Epidermal melanocyte (primary cell): ENCODE results near the gene GTF2E1.
A peak's percentile ranks its signal among the peaks of the same experiment; 100 is the strongest.
"Not testable (repeated sequence)": the region's sequence is repeated elsewhere in the genome, so short reads cannot be mapped to it uniquely, and the experiment has no call there.

ENCODE experiments used
- DNase-seq: peaks from one replicate; pipeline ENCODE4 v3.0.0; 2011; ENCODE audit warnings: low spot score; ENCODE audit not compliant: insufficient read length

GTF2E1 gene

GRCh38 chr3:120753810-120754209, 11.3 kb downstream of the GTF2E1 start:
- no peak for DNase-seq

GRCh38 chr3:120756061-120756460, 13.5 kb downstream of the GTF2E1 start:
- no peak for DNase-seq

- not testable (repeated sequence) for DNase-seq
Measured at GRCh38 chr3:120758551-120758950, 16.0 kb downstream of the GTF2E1 start.

- no peak for DNase-seq
Measured at GRCh38 chr3:120762615-120763014, 20.1 kb downstream of the GTF2E1 start.

- DNase-seq, result no peak
Measured at GRCh38 chr3:120763601-120764000, 21.1 kb downstream of the GTF2E1 start.

GRCh38 chr3:120764206-120764605, 21.7 kb downstream of the GTF2E1 start:
- no peak for DNase-seq

GRCh38 chr3:120765830-120766493, 23.4 kb downstream of the GTF2E1 start:
- DNase-seq, result no peak

GRCh38 chr3:120766576-120766975, 24.0 kb downstream of the GTF2E1 start:
- no peak for DNase-seq

- no peak for DNase-seq
Measured at GRCh38 chr3:120767106-120767505, 24.6 kb downstream of the GTF2E1 start.

GRCh38 chr3:120769436-120769835, 26.9 kb downstream of the GTF2E1 start:
- no peak for DNase-seq

GRCh38 chr3:120770891-120771290, 28.3 kb downstream of the GTF2E1 start:
- DNase-seq, result no peak

- DNase-seq, result no peak
Measured at GRCh38 chr3:120772081-120772480, 29.5 kb downstream of the GTF2E1 start.

- DNase-seq, result no peak
Measured at GRCh38 chr3:120773932-120774331, 31.4 kb downstream of the GTF2E1 start.

GRCh38 chr3:120775411-120775810, 32.9 kb downstream of the GTF2E1 start:
- no peak for DNase-seq

GRCh38 chr3:120778776-120779175, 36.2 kb downstream of the GTF2E1 start:
- DNase-seq, result no peak

GRCh38 chr3:120780977-120781376, 38.4 kb downstream of the GTF2E1 start:
- DNase-seq, result no peak

- DNase-seq, result not testable (repeated sequence)
Measured at GRCh38 chr3:120785832-120786231, 43.3 kb downstream of the GTF2E1 start.

GRCh38 chr3:120791010-120791409, 48.5 kb downstream of the GTF2E1 start:
- DNase-seq, result no peak

- no peak for DNase-seq
Measured at GRCh38 chr3:120791913-120792312, 49.4 kb downstream of the GTF2E1 start.

- no peak for DNase-seq
Measured at GRCh38 chr3:120793601-120794000, 51.1 kb downstream of the GTF2E1 start.

- peak; percentile 24 for DNase-seq
Measured at GRCh38 chr3:120795017-120795648, 52.6 kb downstream of the GTF2E1 start.

GRCh38 chr3:120795959-120796358, 53.4 kb downstream of the GTF2E1 start:
- DNase-seq, result no peak

- DNase-seq, result no peak
Measured at GRCh38 chr3:120796976-120797375, 54.4 kb downstream of the GTF2E1 start.
